GM11168 (cell line): Measurements from ENCODE around the gene SPTBN4.
"Not testable (repeated sequence)": the region's sequence is repeated elsewhere in the genome, so short reads cannot be mapped to it uniquely, and the experiment has no call there.

Experiments
- in situ Hi-C: fragments of 300-500 bp; cut with MboI; formaldehyde crosslinking; loops from one replicate; pipeline ENCODE4 v1.12.0; 2022; ENCODE audit warnings: low sequenced_read_pairs; ENCODE audit not compliant: unreplicated experiment

Gene SPTBN4

DNA sequence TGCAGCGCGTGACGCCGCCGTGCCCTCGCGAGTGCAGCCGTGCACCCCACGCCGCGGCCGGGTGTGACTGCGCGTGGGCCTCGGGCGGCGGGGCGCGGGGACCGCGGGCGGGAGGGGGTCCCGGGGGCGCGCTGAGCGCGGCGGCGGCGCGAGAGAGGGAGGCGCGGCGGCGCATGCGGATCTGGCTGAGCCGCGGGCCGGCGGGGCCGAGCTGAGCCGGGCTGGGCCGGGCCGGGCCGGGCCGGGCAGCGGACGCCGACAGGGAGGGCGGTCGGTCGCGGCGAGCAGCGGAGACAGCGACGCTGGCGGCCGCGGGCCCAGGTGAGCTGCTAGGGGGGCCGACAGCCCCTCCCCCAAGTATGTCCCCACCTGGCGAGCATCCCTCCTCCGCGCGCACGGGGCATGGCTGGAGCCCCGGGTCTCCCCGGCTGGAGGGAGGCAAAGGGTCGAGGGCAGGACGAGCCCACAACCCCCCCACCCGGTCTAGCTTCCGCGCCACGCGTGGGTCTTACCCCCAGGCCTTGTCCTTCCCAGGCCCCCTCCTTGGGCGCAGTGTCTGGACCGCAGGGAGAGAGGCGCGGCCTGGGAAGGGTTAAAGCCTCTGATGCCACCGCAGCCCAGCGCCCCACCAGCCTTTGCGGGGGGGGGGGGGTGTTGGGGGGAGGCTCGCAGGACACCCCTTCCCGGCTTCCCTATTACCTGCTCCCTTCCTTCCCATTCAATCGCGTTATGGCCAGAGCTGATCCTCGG lies at the start of gene SPTBN4:
Gene SPTBN4 (plus strand): TSS at position 17 of the 750 bp plus-strand sequence. CDS start 5,621 bp downstream, outside the sequence.
- in situ Hi-C loops, result no loop called here

GRCh38 chr19:40417643-40417981 lies 49.2 kb upstream of the SPTBN4 start:
- in situ Hi-C loops, result no loop called here

GRCh38 chr19:40418040-40418439 lies 48.8 kb upstream of the SPTBN4 start:
- in situ Hi-C loops, result no loop called here

DNA sequence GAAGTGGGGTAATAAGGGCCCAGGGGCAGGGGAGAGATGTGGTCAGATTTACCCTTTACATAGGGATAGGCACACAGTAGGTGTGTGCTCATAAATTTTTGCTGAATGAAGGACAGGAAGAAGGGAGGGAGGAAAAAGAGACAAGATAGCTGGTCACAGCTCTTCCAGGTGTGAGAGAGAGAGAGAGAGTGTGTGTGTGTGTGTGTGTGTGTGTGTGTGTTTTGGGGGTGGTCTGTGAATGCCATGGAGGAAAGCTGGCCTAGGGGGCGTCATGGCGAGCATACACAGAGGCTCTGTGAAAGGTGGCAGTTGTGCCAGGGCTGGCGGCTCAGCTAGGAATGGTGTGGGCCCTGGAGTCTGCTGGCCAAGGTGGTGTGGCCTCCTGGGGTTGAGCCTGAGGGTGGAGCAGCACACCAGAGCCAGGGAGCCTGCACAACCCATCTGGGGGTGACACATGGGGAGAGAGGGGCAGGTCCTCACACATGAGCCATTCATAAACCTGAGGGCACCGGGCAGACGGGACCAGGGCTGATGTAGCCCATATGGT lies 47.7 kb upstream of the SPTBN4 start:
- in situ Hi-C loops, result no loop called here

DNA sequence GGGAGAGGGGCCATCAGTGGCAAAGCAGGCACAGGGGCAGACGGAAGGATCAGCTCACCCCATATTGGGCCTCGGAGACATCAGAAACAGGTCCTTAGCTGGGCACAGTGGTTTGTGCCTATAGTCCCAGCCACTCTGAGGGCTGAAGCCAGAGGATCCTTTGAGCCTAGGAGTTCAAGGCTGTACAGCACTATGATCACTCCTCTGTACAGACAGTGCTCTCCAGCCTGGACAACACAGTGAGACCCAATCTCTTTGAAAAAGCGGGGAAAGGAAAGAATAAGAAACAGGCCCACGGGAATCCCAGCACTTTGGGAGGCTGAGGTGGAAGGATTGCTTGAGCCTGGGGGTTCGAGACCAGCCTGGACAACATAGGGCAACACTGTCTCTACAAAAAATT lies 47.0 kb upstream of the SPTBN4 start:
- in situ Hi-C loops, result no loop called here

GRCh38 chr19:40420451-40420765 lies 46.4 kb upstream of the SPTBN4 start:
- in situ Hi-C loops, result no loop called here

DNA sequence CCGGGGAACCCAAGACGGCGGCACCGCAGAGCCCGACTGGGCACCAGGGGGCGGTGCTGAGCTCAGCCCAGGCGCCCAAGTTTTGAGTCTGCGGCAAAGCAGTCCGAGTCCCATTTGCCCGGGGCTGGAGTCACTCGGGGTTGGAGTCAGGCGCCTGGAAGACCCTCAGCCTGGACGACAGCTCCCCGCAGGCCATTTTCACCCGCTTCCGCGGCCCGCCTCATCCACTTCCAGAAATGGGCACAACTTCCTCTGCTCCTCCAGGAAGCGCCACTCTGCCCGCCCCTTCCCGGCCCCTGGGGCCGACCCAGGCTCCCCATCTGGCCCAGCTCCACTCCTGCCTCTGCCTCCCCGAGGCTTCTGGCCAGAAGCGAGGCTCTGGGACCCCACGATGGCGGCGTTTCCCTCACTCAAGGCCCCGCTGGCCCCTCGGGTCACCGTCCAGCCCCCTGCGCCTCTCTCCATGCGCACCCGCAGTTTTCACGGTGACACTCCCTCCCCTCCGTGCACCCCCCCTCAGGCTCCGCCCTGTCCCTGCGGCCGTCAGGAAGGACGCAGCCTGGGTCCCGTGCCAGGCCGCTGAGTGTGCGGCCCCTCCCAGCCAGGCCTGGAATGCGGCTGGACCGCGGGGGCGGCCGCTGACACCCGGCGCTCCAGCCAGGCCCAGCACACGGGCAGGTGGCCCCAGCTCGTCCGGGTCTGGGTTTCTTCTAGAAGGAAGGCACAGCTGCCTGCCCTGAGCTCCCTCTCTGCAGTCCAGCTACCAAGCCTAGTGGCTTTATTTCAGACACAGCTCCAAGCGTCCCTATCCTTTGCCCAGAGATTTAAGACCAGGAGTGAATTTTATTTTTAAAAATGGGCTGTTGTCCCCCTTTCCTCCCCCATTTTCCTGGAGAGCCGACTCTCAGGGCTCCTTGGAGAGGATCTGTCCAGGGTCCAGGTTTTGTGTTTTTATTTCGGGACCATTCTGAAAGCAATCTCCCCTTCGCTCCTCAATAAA lies 45.7 kb upstream of the SPTBN4 start:
- in situ Hi-C loops, result no loop called here

DNA sequence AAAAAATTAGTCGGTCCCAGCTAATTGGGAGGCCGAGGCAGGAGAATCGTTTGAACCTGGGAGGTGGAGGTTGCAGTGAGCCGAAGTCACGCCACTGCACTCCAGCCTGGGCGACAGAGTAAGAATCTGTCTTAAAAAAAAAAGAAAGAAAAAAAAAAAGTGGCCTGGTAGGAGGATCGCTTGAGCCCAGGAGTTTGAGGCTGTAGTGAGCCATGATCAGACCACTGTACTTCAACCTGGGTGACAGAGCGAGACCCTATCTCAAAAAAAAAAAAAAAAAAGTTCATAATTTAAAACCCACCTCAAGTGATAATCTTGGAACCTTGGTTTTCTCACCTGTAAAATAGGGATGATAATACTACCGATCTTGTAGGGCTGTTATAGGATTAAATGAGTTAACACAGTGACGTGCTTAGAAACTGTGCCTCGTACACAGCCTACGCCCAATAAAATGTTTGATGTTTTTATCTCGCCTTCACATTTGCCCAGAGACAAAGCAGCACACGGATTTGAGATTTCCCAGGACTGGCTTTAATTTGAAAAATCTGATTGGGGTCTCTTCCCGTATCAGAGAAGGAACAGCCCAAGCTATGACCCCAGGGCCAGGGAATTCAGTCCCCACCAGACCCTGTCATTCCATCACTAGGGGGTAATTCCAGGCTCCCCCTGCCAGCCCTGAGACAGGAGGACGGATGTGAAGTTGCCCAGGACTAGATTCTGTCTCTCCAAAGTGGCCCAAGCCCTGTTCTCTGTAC lies 44.6 kb upstream of the SPTBN4 start:
- in situ Hi-C loops, result no loop called here

DNA sequence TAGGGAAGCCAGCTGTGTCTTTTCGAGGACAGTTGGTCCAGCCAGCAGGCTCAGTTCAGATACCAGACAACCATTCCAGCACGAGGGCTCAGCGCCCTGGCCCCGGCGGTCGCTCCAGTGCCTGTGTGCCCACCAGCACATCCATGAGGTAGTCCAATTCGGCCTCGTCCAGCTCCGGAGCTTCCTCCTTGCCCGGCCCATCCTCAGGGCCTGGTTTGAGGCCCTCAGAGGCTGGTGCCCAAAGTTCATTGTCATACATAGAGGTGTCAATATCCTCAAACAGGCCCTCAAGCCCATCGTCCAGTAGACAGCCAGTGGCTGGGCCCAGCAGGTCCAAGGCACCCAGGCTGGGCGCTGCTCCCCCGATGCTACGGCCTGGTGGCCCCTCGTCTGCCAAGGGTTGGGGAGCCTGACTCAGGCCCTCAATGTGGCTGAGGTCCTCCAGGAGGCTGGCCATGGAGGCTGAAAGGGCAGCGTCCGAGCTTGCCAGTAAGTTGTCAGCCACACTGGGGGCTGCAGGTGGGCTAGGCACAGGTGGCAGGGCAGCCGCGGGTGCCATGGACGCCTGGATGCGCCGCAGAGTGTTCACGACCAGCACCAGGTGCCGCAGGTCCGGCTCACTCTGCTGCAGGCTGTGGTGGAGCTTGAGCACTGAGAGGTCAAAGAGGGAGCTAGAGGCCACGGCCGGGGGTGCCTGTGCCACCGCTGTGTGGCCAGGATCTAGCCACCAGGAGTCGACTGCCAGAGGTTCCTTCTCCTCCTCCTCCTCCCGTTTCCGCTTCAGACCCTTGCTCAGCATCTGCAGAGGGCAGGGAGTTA lies 43.8 kb upstream of the SPTBN4 start:
- in situ Hi-C loops, result no loop called here

DNA sequence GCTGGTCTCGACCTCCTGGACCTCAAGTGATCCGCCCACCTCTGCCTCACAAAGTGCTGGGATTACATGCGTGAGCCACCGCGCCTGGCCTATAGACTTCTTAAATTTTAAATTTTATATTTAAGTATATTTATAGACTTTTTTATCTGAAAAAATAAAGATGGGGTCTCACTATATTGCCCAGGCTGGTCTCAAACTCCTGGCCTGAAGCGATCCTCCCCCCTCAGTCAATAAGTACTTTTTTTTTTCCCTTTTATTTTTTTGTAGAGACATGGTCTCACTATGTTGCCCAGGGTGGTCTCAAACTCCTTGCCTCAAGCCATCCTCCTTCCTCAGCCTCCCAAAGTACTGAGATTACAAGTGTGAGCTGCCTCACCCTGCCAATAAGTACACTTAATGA lies 42.9 kb upstream of the SPTBN4 start:
- in situ Hi-C loops, result no loop called here

DNA sequence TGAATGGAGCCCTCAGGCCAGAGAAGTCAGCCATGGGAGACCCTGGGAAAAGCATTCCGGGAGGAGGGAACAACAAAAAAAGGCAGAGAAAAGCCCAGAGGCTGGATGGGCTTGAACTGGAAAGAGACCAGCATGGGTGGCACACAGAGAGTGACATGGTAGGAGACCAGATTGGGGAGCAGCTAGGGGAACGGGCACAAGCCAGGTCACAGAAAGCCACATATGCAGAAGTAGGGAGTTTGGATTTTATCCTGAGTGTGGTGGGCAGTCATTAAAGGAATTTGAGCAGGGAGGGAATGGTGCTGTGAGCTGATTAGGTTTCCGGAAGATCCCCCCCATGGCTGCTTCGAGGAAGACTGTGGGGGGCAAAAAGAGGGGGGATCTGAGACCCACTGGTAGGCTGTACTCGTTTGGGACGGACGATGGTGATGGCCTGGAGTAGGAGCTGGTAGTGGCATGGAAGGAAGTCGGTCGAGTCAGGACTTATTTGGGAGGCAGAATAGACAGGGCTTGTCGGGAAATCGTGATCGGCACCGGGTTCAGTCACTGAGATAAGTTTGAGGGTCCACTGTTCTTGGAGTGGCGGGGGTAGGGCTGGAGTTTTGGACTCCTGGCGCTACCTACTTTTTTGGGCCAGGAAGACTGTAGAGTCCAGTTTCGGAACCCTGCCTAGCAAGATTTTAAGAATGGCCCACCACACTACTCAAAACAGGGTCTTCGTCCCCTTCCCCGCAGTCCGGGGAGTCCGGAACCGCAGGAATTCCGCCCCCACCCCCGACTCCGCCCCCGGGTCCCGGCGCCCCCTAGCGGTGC lies 42.0 kb upstream of the SPTBN4 start:
- in situ Hi-C loops, result no loop called here

- in situ Hi-C loops, result no loop called here
These were observed 41.1 kb upstream of the SPTBN4 start, which contains the start of gene SERTAD1 for GRCh38 chr19:40425450-40426287. Gene SERTAD1, minus strand, starts transcription at chr19:40425992. Its CDS starts 2,446 bp downstream, at chr19:40423546.

DNA sequence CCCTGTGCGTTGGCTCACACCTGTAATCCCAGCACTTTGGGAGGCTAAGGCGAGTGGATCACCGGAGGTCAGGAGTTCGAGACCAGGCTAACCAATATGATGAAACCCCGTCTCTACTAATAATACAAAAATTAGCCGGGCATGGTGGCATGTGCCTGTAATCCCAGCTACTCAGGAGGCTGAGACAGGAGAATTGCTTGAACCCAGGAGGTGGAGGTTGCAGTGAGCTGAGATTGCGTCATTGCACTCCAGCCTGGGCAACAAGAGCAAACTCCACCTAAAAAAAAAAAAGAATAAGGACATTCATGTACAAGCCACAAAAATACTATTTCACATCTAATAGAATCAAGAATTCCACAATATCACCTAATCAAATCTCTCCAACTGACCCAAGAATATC lies 38.6 kb upstream of the SPTBN4 start:
- in situ Hi-C loops, result not testable (repeated sequence)

GRCh38 chr19:40430242-40430641 lies 36.6 kb upstream of the SPTBN4 start:
- in situ Hi-C loops, result not testable (repeated sequence)

DNA sequence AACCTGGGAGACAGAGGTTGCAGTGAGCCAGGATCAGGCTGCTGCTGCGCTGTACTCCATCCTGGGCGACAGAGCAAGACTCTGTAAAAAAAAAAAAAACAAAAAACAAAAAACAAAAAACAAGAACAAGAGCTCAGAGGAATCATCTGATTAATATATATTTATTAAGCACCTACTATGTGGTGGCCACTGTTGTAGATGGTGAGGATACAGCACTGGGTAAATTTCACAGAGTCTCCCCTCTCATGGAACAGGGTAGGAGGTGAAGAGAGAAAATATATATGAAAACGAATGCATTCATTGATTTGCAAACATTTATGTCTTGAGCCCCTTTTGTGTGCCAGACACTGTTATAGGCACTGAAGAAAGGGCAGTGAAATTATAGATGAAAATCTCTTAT lies 35.1 kb upstream of the SPTBN4 start:
- in situ Hi-C loops, result no loop called here

- in situ Hi-C loops, result not testable (repeated sequence)
These were observed 34.0 kb upstream of the SPTBN4 start for GRCh38 chr19:40432760-40433159.

- in situ Hi-C loops, result no loop called here
These were observed 33.2 kb upstream of the SPTBN4 start for GRCh38 chr19:40433391-40434216.
